ENCODE measurements around the gene SRXN1. TPM values are rescaled to one million over a fixed set of nuclear protein-coding genes. Genes with fewer than 3 reads are reported as not detected.
A peak's percentile ranks its signal among the peaks of the same experiment; 100 is the strongest.

The SRXN1 gene
- total and polyA plus RNA-seq, 9 of the 15 experiments (the other 6 are each of a cell fraction or from before 2014, with no cell fraction given), result 6.8 to 36.4 (median 21.6) TPM

GRCh38 chr20:671252-672030 lies 18.4 kb upstream of the SRXN1 start (continued):
- peak; percentile 63 for TF ChIP-seq MTA2 (IDR thresholded peaks at IDR 0.05; ENCODE audit: low read depth)
- no peak; the same call in 1 of the 2 replicates for TF ChIP-seq NFE2 (IDR thresholded peaks at IDR 0.05; ENCODE audit: low read depth)
- TF ChIP-seq, protein P1, sequence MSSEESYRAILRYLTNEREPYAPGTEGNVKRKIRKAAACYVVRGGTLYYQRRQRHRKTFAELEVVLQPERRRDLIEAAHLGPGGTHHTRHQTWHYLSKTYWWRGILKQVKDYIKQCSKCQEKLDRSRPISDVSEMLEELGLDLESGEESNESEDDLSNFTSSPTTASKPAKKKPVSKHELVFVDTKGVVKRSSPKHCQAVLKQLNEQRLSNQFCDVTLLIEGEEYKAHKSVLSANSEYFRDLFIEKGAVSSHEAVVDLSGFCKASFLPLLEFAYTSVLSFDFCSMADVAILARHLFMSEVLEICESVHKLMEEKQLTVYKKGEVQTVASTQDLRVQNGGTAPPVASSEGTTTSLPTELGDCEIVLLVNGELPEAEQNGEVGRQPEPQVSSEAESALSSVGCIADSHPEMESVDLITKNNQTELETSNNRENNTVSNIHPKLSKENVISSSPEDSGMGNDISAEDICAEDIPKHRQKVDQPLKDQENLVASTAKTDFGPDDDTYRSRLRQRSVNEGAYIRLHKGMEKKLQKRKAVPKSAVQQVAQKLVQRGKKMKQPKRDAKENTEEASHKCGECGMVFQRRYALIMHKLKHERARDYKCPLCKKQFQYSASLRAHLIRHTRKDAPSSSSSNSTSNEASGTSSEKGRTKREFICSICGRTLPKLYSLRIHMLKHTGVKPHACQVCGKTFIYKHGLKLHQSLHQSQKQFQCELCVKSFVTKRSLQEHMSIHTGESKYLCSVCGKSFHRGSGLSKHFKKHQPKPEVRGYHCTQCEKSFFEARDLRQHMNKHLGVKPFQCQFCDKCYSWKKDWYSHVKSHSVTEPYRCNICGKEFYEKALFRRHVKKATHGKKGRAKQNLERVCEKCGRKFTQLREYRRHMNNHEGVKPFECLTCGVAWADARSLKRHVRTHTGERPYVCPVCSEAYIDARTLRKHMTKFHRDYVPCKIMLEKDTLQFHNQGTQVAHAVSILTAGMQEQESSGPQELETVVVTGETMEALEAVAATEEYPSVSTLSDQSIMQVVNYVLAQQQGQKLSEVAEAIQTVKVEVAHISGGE (CRISPR knock-in tag; IDR thresholded peaks at IDR 0.05), result 0 out of 6 replicates have a peak, but pooled peaks of 1 of the 3 experiments have one; percentile 48
- TF ChIP-seq EHMT2 (IDR thresholded peaks at IDR 0.05), result no peak
- TF ChIP-seq CTBP1 (IDR thresholded peaks at IDR 0.05; ENCODE audit: borderline replicate concordance), result peak; percentile 74
- TF ChIP-seq ZNF174 (CRISPR knock-in tag; IDR thresholded peaks at IDR 0.05), result no peak
- TF ChIP-seq ZNF436 (CRISPR knock-in tag; IDR thresholded peaks at IDR 0.05), result no peak
- TF ChIP-seq NFIC (IDR thresholded peaks at IDR 0.05), result peak; percentile 82
- peak; percentile 68 for TF ChIP-seq CREM (IDR thresholded peaks at IDR 0.05; ENCODE audit: low read depth)
- TF ChIP-seq ZMIZ1 (IDR thresholded peaks at IDR 0.05; ENCODE audit: low read depth in 2 of 2, low read length in 2 of 2), result peak in 1 of 2 experiments; percentile 79; a peak in 2 of 4 replicates
- peak in 1 of 2 experiments; percentile 48; a peak in 2 of 4 replicates for TF ChIP-seq KDM1A (IDR thresholded peaks at IDR 0.05)
- TF ChIP-seq SPI1 (IDR thresholded peaks at IDR 0.05; ENCODE audit: borderline replicate concordance, low read depth, low read length), result peak; percentile 97
- peak; percentile 96 for TF ChIP-seq TFAP4 (CRISPR knock-in tag; IDR thresholded peaks at IDR 0.05; ENCODE audit: borderline replicate concordance)
- peak; percentile 50; the same call in 1 of the 2 replicates for TF ChIP-seq ZKSCAN8 (CRISPR knock-in tag; IDR thresholded peaks at IDR 0.05)
- peak in 1 of 2 experiments; percentile 51; a peak in 2 of 4 replicates for TF ChIP-seq MNT (conservative IDR thresholded peaks at IDR 0.05)
- no peak for TF ChIP-seq FOXM1 (IDR thresholded peaks at IDR 0.05; ENCODE audit: low read depth)
- no peak for TF ChIP-seq FOXM1 (CRISPR knock-in tag; IDR thresholded peaks at IDR 0.05; ENCODE audit: low read depth)
- peak; percentile 46; the same call in 1 of the 2 replicates for TF ChIP-seq SUPT5H (IDR thresholded peaks at IDR 0.05)
- TF ChIP-seq CBFA2T2 (conservative IDR thresholded peaks at IDR 0.05), result peak; percentile 84

Data from K562 (cell line).